Activated T-cell treated with anti-CD3 and anti-CD28 coated beads for 48 hours (primary cell): ENCODE results near the gene GALNT13.

Source experiments
- DNase-seq: peaks from one replicate; pipeline ENCODE4 v3.0.0-alpha.2; 2020; ENCODE audit warnings: low read depth

The GALNT13 gene

GRCh38 chr2:154223726-154224125 is 352.0 kb downstream of the GALNT13 start:
- DNase-seq: no peak

DNA sequence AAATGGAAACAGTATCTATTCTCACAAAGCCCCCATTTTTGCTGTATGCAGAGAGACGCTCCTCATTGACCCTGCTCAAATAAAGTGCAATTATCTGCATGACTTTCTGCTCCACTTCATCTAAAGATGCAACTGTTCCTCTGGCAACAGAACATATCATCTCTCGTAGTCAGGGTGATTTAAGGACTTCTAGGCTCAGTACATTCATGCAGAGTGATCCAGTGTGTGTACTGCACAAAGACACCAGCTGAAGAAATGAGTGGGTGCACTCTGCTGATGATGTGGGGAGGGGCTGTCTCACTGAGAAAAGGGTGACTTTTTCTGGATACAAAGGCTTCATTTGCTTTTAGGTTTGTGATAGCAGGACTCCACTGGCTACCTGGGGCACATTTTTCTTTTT is 355.2 kb downstream of the GALNT13 start:
- DNase-seq: no peak

DNA sequence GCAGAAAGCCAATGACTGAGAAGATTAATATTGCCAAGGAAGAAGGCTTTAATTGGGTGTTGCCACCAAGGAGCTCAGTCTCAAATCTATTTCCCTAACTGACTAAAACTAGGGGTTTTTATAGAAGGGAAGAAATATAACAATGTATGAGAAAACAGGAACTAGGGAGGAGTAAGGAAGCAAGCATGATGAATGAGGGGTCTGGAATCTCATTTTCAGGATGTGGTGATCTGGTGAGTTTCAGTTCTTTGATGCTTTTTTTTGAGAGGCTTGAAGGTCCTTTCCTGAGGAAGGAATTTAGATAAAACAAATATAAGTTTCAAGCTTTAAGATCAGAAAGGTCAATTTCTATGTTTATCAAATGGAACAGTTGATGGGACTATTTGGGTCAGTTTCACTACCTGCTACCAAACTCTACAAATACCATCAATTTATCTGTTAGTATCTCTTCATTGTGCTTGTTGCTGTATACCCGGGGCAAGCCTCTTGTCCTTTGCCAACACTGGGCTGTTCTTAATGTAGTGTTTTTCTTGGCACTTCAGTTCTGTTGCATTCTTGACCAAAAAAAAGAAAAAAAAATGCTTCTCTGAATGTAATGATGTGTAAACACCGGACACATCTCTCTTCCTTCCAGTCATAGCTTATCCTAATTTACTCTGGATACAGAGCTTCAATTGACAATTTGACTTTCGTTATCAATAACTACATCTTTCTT is 357.0 kb downstream of the GALNT13 start:
- no peak for DNase-seq

DNA sequence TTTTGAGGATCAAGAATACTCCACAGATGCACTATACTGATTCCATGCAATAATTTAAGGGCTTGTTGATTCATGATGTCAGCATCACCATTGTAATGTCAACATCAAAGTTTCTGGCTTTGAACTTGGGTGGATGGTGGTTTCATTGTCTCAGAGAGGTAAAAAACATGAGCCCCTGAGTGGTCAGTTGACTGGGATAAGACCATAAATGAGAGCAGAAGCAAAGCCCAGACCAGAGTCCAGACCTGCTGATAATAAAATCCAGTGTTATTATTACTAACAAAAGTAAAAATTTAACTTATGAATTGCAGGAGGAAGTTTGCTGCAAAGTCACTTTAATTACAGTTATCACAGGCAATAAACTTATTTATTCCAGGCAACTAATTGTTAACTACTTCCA is 358.2 kb downstream of the GALNT13 start:
- no peak for DNase-seq

DNA sequence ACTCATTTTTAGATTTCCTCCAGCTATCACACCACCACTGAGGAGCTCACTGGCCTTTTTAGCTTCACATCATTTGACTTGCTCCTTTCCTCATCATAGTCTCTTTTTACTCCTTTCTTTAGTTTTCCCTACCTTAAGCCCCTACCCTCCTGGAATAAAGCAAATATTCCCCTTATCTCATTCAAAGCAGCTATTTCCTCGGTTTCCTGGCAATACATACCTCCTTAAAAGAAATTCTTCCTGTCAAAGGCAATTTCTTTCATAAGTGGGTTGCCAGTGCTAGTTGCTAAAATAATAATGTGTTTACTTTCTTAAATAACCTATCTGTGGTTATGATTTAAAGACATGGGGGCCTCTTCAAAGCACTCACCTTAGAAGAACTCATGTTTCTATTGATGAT is 359.3 kb downstream of the GALNT13 start:
- no peak for DNase-seq

- DNase-seq: no peak
These were observed 361.5 kb downstream of the GALNT13 start for GRCh38 chr2:154233231-154233630.

- DNase-seq: no peak
These were observed 366.5 kb downstream of the GALNT13 start for GRCh38 chr2:154238252-154238651.

DNA sequence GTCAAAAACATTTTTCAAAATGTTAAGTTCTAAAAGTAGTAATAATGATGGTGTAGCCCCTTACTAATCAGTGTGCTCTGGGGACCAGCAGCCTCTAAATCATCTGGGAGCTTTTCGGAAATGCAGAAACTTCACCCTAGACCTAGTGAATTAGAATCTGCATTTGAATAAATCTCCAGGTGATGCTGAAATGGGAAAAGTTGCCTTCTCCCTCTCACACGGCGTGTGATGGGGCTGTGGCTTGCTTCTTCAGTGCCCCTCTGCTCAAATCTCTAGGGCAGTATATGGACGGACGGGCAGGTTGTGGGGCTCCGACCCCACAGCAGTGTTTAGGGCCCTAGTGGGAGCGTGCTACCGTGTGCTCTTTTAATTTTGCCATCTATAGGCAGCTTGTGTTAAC is 368.6 kb downstream of the GALNT13 start:
- no peak for DNase-seq

- no peak for DNase-seq
These were observed 369.2 kb downstream of the GALNT13 start for GRCh38 chr2:154240921-154241379.

DNA sequence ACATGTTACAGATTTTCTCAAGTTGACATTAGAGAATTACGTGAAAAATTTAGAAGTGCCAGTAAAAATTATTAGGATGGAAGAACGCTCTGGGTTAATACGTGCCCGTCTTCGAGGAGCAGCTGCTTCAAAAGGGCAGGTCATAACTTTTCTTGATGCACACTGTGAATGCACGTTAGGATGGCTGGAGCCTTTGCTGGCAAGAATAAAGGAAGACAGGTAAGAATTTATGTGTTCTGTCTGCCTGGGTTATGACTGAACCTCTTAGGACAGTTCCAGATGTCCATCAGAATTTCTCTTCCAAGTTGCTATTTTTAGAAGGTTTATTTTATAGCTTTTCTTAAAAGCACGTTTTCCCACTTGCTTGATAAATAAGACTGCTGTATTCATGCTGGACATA is 371.0 kb downstream of the GALNT13 start:
- no peak for DNase-seq

DNA sequence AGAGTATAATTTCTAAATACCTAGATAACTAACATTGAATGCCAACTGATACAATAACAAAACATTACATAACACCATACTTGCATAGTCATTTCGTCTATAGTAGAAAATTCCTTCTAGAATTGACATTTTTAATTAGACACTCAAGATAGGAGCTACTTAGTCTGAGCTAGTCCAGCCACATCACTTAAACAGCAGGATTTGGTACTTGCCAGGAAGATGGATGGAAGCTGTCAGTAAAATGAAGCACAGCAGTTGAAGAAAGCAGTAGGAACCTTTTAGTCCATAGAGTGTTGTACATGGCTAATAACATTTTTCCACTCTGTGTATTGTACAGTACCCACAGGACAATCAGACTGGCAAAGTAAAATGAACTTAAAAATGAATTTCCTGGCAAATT is 372.0 kb downstream of the GALNT13 start:
- DNase-seq: no peak

- DNase-seq: no peak
These were observed 373.2 kb downstream of the GALNT13 start for GRCh38 chr2:154244932-154245331.

DNA sequence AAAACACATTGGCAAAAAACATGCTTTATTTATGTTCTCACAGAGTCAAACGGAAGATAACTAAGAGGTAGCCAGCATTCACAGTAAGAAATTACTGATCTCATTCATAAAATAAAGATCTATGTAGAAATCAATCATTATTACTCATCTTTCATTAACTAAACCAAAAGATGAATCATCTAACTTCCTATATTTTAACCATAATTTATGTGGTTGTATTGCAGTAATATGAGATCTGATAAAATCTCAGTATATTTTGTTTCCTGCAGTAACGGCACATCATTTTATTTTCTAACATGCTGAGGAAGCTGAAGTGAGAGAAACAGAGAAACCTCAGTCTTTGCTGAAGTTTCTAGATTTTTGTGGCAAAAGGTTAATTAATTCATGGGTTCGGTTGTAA is 375.8 kb downstream of the GALNT13 start:
- no peak for DNase-seq

DNA sequence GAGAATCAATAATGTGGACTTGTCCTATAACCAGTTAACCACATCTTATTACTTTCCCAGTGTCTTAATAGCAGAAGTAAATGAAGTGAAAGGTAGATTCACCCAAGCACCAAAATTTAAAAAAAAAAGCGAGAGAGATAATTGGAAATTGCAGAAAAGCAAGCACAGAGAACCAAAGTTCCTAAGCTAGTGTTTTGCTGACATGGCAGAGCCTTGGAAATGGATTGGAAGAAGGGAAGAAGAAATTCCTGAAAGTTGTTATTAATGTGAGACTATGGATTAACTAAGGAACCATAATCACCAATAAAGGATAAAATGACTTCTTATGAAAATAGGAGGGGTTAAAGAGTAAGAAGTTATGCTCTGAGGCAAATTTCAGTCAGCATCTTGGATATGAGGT is 384.4 kb downstream of the GALNT13 start:
- no peak for DNase-seq

DNA sequence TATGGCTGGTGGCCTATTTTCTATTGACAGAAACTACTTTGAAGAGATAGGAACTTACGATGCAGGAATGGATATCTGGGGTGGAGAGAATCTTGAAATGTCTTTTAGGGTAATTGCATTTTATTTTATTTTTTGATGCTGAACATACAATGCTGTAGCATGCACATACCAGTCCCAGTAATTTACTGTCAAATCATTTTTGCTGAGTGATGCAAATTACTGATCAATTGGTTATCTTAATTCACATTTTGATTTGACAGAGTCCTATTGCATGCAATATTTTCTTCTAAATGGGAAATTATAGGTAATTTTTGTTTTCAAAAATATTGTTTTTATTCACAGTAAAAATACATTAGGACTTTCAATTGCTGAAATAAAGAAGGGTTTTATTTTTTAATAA is 387.3 kb downstream of the GALNT13 start:
- no peak for DNase-seq

GRCh38 chr2:154261473-154262027 is 389.8 kb downstream of the GALNT13 start:
- DNase-seq: no peak

- no peak for DNase-seq
These were observed 391.5 kb downstream of the GALNT13 start for GRCh38 chr2:154263206-154263605.

- no peak for DNase-seq
These were observed 392.3 kb downstream of the GALNT13 start for GRCh38 chr2:154264024-154264423.

DNA sequence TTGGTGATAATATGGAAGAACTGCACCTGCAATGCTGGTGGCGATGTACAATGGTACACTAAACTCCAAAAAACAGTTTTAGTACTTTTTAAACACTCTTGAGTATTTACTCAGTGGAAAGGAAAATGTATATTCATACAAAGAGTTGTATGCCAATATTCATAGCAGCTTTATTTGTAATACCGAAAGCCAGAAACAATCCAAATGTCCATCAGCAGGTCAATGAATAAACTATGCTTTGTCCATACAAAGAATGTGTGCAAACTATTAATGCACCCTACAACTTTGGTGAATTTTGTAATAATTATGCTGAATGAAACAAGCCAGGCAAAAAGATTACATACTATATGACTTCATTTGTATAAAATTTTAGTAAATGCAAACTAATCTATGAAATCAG is 396.3 kb downstream of the GALNT13 start:
- DNase-seq: no peak

- DNase-seq: no peak
These were observed 408.8 kb downstream of the GALNT13 start for GRCh38 chr2:154280543-154280942.

GRCh38 chr2:154289870-154290269 is 418.1 kb downstream of the GALNT13 start:
- no peak for DNase-seq

DNA sequence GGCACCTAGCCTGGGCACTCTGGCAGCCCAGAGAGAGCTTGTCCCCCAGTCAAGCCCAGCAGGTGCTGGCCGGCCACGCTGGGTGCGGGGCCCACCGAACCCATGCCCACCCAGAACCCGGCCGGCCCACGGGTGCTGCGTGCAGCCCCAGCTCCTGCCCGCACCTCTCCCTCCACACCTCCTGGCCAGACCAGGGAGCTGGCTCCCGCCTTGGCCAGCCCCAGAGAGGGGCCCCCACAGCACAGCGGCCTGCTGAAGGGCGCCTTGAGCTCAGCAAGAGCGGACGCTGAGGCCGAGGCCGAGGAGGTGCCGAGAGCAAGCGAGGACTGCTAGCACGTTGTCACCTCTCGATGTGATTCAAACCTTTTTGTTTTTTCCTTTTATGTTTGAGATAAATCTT is 419.8 kb downstream of the GALNT13 start:
- no peak for DNase-seq

GRCh38 chr2:154291927-154292326 is 420.2 kb downstream of the GALNT13 start:
- DNase-seq: no peak

DNA sequence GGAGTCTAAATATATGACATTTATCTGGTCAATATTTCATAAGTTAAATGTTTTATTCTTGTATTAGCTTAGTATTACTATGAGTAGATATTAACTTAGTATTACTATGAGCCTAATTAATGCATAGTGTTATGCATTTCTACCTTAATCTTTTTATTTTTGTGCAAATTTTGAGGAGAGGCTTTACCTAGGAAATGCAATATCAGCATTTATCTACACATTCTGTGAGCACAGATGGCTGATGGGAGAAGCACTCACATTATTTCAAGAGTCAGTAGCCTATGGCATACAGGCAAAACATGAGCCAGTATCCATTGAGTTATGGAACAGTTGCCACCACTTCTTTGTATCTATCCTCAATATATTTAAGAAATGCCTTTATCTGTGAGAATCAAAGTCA is 422.1 kb downstream of the GALNT13 start:
- no peak for DNase-seq
